ENCODE measurements around the gene SPTBN4.

DNA sequence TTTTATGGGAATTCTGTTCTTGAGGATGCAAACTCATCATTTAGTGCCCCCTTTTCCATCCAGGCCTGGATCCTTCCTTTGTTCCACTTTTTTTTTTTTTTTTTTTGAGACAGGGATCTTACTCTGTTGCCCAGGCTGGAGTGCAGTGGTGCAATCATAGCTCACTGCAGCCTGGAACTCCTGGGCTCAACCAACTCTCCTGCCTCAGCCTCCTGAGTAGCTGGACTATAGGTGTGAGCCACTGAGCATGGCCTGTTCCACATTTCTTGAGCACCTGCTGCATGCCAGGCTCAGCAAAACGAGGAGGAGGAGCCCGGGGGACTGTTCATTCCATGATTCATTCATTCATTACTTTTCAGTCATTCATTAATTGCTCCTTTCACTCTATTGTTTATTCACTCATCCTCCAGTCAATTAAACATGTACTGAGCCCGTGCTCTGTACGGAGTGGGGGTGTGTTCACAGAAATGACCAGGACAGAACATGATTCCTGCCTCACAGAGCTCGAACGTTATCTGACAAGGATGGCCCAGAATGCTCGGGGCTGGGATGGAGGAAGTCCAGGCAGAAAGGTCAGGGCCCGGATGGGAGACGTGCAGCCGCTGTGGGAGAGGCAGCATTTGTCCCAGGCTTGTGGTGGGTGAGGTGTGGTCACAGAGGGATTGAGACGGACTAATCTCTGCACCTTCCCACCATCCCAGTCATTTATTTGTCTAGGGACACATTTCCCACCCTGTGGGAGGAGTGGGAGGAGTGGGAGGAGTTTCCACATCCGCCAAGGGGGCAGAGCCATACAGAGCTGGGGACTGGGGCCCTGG lies 58.6 kb downstream of the SPTBN4 start:
- TF ChIP-seq, protein P1, sequence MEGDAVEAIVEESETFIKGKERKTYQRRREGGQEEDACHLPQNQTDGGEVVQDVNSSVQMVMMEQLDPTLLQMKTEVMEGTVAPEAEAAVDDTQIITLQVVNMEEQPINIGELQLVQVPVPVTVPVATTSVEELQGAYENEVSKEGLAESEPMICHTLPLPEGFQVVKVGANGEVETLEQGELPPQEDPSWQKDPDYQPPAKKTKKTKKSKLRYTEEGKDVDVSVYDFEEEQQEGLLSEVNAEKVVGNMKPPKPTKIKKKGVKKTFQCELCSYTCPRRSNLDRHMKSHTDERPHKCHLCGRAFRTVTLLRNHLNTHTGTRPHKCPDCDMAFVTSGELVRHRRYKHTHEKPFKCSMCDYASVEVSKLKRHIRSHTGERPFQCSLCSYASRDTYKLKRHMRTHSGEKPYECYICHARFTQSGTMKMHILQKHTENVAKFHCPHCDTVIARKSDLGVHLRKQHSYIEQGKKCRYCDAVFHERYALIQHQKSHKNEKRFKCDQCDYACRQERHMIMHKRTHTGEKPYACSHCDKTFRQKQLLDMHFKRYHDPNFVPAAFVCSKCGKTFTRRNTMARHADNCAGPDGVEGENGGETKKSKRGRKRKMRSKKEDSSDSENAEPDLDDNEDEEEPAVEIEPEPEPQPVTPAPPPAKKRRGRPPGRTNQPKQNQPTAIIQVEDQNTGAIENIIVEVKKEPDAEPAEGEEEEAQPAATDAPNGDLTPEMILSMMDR (conservative IDR thresholded peaks at IDR 0.05): no peak
- no peak for TF ChIP-seq EZH2 (IDR thresholded peaks at IDR 0.05; ENCODE audit: low read depth)

All from PC-9 (cell line).